Right ventricle myocardium superior (tissue), 1 donor: ENCODE data around the gene PALMD. TPM values are rescaled to one million over a fixed set of nuclear protein-coding genes. Genes with fewer than 3 reads are reported as not detected.
A peak's percentile ranks its signal among the peaks of the same experiment; 100 is the strongest.

Experiments
- ATAC-seq: fragments of 200-7000 bp; cut with Tn5 transposase; one replicate; pipeline ENCODE4 v1.9.1; 2020; ENCODE audit warnings: mild to moderate bottlenecking; ENCODE audit not compliant: poor library complexity
- DNase-seq: peaks from one replicate; pipeline ENCODE4 v3.0.0-alpha.2; 2020
- intact Hi-C: fragments of 100-400 bp; cut with DNase I; formaldehyde crosslinking; loops from one replicate; pipeline ENCODE4 v1.11.2; 2022
- total RNA-seq: library from RNA; stranded (reverse); fragmentation: NEBNext Ultra II Directional; extraction: Animal tissue kit (Norgen Biotek cat#: 25700); gene quantifications from one replicate; pipeline ENCODE4 v1.2.1, GENCODE V29; 2021
- donor health status: DM: no; HTN: yes; CAD: no; lungs with severe emphysema.

The PALMD gene
- total RNA-seq, 1 donor from 2014 or later, result 114 TPM

DNA sequence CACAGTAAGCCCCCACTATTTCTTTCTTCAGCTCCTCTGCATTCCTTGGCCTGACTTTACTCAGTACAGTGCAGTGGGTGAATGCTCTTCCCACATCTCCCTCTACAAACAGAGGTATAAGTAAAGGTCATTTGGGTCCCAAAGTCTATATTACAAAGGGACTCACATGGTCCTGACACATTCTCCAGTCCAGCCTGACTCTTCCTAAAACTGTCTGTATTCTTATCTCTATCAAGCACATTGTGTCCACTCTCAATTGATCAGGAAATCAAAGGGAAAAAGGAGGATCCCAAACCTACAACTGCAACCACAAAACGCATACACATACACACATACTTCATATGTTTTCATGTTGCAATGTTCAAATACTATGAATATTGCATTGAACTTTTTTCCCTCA lies 71.1 kb downstream of the PALMD start:
- intact Hi-C loops, result no loop called here
- DNase-seq, result no peak
- ATAC-seq, result no peak

DNA sequence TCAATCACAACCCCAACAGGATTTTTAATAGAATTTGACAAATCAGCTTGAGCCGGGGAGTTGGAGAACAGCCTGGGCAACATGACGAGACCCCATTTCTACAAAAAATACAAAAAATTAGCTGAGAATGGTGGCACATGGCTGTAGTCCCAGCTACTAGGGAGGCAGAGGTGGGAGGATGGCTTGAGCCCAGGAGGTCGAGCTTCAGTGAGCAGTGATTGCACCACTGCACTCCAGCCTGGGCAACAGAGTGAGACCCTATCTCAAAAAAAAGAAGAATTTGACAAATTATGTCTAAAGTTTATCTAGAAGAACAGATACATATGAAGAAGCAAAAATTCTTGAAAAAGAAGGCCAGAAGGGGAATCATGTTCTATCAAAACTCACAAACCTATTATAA lies 77.3 kb downstream of the PALMD start:
- intact Hi-C loops, result no loop called here
- no peak for ATAC-seq

DNA sequence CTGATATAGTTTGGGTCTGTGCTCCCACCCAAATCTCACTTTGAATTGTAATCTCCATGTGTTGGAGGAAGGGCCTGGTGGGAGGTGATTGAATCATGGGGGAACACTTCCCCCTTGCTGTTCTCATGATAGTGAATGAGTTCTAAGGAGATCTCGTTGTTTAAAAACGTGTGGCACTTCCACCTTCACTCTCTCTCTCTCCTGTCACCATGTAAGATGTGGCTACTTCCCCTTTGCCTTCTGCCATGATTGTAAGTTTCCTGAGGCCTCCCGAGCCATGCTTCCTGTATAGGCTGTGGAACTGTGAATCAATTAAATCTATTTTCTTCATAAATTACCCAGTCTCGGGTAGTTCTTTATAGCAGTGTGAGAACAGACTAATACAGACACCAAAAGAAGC lies 80.1 kb downstream of the PALMD start:
- DNase-seq, result no peak
- intact Hi-C loops, result no loop called here
- ATAC-seq, result no peak

More for the DNA sequence above, 77.3 kb downstream of the PALMD start:
- DNase-seq, result no peak

DNA sequence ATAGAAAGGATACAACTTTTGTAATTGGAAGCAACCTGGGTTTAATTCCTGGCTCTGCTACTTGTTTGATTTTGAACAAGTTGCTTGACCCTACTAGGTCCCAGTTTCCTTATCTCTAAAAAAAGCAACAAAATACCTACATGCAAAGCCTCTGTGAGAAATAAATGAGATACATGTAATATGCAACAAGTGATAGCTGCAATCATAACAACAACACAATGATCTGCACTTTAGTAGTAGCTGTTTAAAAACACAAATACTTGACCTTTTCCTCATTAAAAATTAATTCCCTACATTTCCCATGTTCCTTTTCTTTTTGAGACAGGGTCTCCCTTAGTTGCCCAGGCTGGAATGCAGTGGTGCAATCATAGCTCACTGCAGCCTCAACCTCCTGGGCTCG lies 80.5 kb downstream of the PALMD start:
- no peak for ATAC-seq
- intact Hi-C loops, result no loop called here

DNA sequence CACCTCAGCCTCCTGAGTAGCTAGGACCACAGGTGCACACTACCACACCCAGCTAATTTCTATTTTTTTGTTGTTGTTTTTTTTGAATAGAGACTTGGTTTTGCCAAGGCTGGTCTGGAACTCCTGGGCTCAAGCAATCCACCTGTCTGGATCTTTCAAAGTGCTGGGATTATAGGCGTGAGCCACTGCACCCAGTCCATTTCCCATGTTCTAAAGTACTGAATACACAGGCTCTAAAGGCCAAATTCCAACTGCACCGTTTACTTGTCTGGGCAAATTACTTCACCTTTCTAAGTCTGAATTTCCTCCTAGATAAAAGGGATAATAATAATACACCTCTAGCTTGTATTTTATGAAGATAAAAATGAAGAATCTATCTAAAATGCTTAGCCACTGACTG lies 80.9 kb downstream of the PALMD start:
- ATAC-seq (no peak), DNase-seq (no peak)
- intact Hi-C loops, result no loop called here

More for the DNA sequence above, 80.5 kb downstream of the PALMD start:
- DNase-seq, result no peak

DNA sequence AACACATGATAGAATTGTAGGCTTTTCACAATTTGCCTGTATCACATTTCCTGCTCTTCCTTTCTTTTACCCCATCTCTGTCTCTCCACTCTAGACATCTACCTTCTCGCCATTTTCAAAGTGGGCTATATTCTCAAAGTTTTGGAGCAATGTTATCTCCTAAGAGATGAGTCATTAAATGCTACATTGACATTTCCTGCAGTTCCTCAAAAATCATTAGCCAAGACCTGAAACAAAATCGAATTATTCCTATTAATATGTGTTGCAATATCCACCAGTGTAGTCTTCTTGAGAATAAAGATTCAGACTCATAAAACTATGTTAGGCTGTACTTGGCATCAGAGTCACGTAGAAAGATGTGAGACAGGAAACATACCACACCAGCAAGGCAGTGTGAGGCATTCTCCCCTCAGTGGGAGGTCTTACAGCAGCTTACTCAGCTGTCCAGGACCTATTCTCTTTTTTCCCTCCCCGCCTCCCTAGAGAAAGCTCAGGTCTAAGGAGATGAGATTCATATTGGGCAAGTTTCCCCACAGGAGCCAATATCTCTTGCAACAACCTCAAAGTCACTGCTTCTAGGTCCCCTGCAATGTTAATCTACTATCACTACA lies 81.8 kb downstream of the PALMD start:
- peak; percentile 18 for ATAC-seq
- intact Hi-C loops, result no loop called here
- no peak for DNase-seq

DNA sequence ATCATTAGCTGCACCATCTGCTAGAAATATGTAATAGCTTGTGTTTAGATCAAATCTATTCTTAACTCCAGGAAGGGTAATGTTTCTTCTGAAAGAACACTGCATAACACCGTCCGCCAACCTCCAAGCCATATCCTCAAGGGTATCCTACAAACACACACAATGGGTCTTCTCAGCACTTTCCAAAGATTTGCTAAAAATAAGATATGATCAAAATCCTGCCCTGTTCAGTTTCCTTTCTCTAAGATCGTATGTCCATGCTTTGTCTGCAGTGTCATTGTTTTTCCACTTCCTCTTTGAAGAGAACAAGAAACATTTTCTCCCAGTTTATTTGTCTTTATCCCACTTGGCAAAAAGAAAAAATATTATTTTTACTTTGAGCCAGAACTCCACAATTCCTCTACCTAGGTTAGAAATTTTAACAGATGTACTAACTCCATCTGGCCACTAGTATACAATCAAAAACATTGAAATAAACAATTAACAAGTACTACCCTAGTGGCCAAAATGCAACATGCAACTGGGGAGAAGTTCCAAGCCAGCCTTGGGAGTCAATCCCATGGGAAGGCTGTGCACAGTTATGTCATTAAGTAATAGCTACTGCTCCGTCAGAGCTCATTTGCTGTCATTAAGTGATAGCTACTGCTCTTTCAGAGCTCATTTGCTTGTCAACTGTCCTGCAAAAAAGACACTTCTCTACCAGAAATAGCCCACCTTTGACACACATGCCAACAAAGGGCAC lies 82.8 kb downstream of the PALMD start:
- intact Hi-C loops, result no loop called here

DNA sequence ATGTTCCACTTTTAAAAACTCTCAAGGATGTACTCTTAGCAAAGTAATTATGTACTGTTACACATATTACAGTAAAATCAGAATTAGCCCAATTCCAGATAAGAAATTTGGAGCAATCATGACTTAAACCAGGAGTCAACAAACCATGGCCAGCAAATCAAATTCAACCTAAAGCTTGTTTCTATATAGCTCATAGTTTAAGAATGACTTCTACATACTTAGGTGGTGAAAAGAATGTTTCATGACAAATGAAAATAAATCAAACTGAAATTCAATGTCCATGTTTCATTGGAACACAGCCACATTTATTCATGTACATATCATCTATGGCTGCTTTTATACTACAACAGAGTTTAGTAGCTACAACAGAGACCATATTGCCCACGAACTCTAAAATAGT lies 85.5 kb downstream of the PALMD start:
- intact Hi-C loops, result no loop called here
- DNase-seq (no peak), ATAC-seq (no peak)

More for the DNA sequence above, 82.8 kb downstream of the PALMD start:
- DNase-seq (no peak), ATAC-seq (peak; percentile 75)

DNA sequence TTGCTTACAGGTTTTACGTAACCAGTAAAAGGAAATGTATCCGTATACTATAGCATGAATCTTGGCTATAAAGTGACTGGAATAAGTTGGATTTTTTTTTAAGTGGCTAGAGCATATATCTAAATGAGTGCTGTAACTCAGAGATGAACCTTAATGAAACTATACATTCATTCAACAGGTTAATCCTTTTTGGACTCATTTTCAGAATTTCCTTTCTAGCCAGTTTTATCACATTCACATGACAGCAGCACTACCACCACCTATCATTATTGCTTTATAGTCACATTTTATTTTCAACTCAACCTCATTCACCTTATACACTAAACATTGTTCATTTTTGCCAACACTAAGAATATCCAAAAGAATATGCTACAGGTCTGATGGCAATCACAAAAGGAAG lies 89.9 kb downstream of the PALMD start:
- intact Hi-C loops, result no loop called here
- ATAC-seq, result no peak
- DNase-seq, result no peak

DNA sequence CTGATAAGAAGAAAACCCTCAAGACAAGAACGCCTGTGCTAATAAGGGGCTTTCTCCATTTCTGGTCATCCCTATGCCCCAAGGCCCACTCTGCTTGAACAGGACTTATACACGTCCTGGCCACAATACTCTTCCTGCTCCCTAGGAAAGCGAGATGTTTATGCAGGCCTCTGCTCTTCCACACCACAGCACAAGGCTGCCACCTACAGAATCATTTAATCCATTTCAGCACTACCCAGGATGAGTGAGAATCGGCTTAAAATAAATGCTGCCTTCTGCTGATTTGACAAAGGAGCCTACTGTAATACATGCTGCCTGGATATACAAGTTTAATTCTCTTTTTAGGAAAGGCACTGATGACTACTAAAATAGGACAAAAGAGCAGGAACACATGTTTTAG lies 91.1 kb downstream of the PALMD start:
- peak; percentile 80 for ATAC-seq
- intact Hi-C loops, result no loop called here
- no peak for DNase-seq

DNA sequence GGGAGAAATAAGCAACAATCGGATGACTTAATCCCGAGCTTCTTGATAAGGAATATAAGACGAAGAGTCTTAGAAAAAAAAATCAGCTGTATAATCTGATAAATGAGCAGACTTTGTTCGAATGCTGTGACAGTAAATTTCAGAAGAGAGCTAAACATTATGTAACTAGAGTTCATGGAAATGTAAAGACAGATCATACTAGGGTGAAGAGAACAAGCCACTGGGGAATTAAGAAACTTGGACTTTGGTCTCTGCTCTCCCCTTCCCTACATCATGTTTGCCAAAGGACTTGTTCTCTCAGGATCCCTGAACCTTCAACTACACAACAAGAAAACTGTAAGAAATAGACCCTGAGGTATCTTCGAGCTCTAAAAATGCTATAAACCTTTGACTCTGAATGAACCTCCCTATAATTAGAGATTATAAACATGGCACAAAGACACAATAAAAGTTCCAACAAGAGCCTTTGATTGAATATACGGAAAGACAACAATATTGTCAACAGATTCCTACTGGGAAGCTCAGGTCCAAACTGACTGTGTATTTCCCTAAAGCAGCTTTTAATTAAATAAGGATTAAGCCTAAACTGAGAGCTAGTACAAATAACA lies 93.0 kb downstream of the PALMD start:
- intact Hi-C loops, result no loop called here
- ATAC-seq, result no peak
- DNase-seq, result no peak

DNA sequence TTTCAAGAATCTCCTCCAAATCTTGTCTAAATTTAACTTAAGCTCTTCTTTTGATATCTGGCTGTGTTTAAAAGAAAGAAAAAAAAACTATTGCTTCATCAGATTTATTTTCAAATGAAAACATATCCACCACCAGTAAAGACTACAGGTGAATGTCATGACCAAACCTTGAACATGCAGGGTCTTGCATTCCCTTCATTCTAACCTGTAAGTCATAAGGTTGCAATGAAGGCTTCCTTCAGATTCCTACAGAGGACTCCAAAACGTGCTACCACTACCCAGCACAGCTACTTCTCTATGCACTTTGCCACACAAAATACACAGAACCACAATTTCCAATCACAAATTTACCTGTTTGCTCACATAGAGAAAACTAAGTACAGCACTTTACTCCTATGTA lies 94.2 kb downstream of the PALMD start:
- no peak for DNase-seq
- intact Hi-C loops, result no loop called here
- ATAC-seq, result no peak

Other genes starting within 250 kb of the PALMD start
- 2.7 TPM for gene FRRS1, start 120.5 kb downstream of the PALMD start, total RNA-seq
- gene AGL, start 204.2 kb downstream of the PALMD start, total RNA-seq, result 49.6 TPM